K562 (cell line): ENCODE measurements around the gene EPSTI1.

Experiments
- CREM ChIP-seq: IDR thresholded peaks from 2 replicates; pipeline ENCODE4 v1.6.1; 2014; ENCODE audit warnings: antibody characterized with exemption, low read depth
- ZNF174 ChIP-seq: fragments of 250-450 bp; sonication (Bioruptor Pico); IDR thresholded peaks from 2 replicates; pipeline ENCODE4 v1.4.0; 2020; ENCODE audit warnings: mild to moderate bottlenecking
- TF ChIP-seq, protein P1 (sequence below), 3 experiments: IDR thresholded peaks in 2 of 3; conservative IDR thresholded peaks in 1 of 3; 2 replicates each; pipeline ENCODE4 v1.5.1; 2011 to 2012; ENCODE audit warnings: low read length in 3 of 3, mild to moderate bottlenecking in 3 of 3, control low read depth in 2 of 3, improper control_type of control experiment in 1 of 3, inconsistent platforms in 1 of 3, low read depth in 1 of 3, mixed read lengths in 1 of 3, moderate library complexity in 1 of 3; ENCODE audit not compliant: insufficient read depth in 2 of 3

DNA sequence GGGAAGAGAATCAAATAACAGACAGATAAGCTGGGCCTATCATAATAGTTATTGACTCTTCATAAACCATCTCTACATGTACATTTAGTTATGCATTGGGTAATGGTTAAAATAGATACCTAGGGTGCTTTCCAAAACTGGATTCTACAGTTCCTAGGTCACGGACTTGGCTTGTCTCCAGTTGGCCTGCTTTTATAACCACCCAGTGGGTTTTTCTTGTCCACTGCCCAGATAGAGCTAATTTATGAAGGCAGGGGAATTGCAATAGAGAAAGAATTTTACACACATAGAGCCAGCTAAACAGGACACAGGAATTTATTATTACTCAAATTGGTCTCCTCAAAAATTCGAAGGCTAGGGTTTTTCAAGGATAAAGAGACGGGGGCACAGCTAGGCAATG is 113.3 kb downstream of the EPSTI1 start:
- TF ChIP-seq ZNF174 (no peak), CREM (no peak)
- TF ChIP-seq, protein P1, sequence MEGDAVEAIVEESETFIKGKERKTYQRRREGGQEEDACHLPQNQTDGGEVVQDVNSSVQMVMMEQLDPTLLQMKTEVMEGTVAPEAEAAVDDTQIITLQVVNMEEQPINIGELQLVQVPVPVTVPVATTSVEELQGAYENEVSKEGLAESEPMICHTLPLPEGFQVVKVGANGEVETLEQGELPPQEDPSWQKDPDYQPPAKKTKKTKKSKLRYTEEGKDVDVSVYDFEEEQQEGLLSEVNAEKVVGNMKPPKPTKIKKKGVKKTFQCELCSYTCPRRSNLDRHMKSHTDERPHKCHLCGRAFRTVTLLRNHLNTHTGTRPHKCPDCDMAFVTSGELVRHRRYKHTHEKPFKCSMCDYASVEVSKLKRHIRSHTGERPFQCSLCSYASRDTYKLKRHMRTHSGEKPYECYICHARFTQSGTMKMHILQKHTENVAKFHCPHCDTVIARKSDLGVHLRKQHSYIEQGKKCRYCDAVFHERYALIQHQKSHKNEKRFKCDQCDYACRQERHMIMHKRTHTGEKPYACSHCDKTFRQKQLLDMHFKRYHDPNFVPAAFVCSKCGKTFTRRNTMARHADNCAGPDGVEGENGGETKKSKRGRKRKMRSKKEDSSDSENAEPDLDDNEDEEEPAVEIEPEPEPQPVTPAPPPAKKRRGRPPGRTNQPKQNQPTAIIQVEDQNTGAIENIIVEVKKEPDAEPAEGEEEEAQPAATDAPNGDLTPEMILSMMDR (IDR thresholded peaks at IDR 0.05 in 2 of 3, conservative IDR thresholded peaks at IDR 0.05 in 1 of 3; ENCODE audit: insufficient read depth in 2 of 3, low read depth in 1 of 3, low read length in 3 of 3) = no peak
